RWPE2 (cell line): ENCODE data around the gene CABP5.

Experiments used
- ATAC-seq: fragments of 200-7000 bp; cut with Tn5 transposase; 3 replicates; pipeline ENCODE4 v1.9.1; 2021; ENCODE audit warnings: low read depth
- DNase-seq: peaks from one replicate; pipeline ENCODE4 v3.0.0-alpha.2; 2020; ENCODE audit warnings: low spot score
- H3K27ac ChIP-seq: fragments of 450-650 bp; 2 replicates; pipeline ENCODE4 v1.5.1; 2017; ENCODE audit warnings: mild to moderate bottlenecking; ENCODE audit not compliant: poor library complexity, severe bottlenecking
- H3K27me3 ChIP-seq: fragments of 250-450 bp; sonication (Bioruptor Pico); 2 replicates; pipeline ENCODE4 v1.5.1; 2021; ENCODE audit warnings: mild to moderate bottlenecking, moderate library complexity; ENCODE audit not compliant: insufficient read depth, poor library complexity, severe bottlenecking
- H3K36me3 ChIP-seq: fragments of 250-450 bp; sonication (Bioruptor Pico); 2 replicates; pipeline ENCODE4 v1.5.1; 2020; ENCODE audit warnings: low read depth, mild to moderate bottlenecking, moderate library complexity
- H3K4me1 ChIP-seq: fragments of 250-450 bp; sonication (Bioruptor Pico); 2 replicates; pipeline ENCODE4 v1.5.1; 2021; ENCODE audit warnings: mild to moderate bottlenecking, moderate library complexity; ENCODE audit not compliant: insufficient read depth, poor library complexity, severe bottlenecking
- H3K4me3 ChIP-seq: fragments of 250-450 bp; sonication (Bioruptor Pico); 2 replicates; pipeline ENCODE4 v1.5.1; 2021; ENCODE audit warnings: mild to moderate bottlenecking, moderate library complexity; ENCODE audit not compliant: severe bottlenecking
- H3K9me3 ChIP-seq: fragments of 250-450 bp; sonication (Bioruptor Pico); 2 replicates; pipeline ENCODE4 v1.5.1; 2021; ENCODE audit warnings: mild to moderate bottlenecking, moderate library complexity; ENCODE audit not compliant: severe bottlenecking
- CTCF ChIP-seq: fragments of 450-650 bp; IDR thresholded peaks from one replicate; pipeline ENCODE4 v1.5.1; 2017; ENCODE audit warnings: mild to moderate bottlenecking, moderate library complexity; ENCODE audit not compliant: poor library complexity, severe bottlenecking

Gene CABP5

DNA sequence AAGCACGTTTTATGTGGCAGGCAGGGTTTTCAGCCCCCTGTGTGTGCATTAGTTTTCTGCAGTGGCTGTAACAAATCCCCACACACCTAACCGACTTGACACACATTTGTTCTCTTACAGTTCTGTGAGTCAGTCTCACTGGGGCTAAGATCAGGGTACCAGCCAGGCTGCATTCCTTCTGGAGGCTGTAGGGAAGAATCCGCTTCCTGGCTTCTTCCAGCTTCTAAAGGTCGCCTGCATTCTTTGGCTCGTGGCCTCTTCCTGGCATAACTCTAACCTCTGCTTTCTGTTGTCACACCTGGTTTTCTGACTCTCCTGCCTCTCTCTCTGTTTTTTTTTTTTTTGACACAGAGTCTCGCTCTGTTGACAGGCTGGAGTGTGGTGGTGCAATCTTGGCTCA lies 43.0 kb downstream of the CABP5 start:
- no peak for DNase-seq
- H3K27me3 ChIP-seq: no peaks in the 10 kb centered on the region
- H3K4me1 ChIP-seq: no peaks in the 10 kb centered on the region
- H3K27ac ChIP-seq: no peak overlapping the region
- ATAC-seq: no peak
- no peaks in the 10 kb centered on the region for H3K9me3 ChIP-seq
- TF ChIP-seq CTCF: no peak
- no peaks in the 10 kb centered on the region for H3K36me3 ChIP-seq
- H3K4me3 ChIP-seq: no peak overlapping the region

DNA sequence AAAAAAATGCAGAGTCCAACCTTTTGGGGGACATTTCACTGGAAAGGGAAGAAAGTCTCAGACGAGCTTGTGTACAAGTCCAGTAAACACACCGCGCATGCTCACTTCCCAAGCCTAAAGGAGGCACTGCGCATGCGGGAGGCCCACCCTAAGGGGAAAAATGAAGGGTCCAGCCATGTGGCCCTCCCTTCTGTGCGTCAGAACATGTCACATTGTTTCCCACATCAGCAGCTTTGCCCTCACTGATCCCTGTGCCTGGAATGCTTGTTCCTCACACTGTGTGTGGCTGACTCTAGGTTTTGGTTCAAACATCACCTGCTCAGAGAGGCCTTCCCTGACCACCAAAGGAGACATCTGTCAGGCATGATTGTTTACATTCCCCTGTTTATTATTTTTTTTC lies 45.1 kb downstream of the CABP5 start:
- no peaks in the 10 kb centered on the region for H3K4me1 ChIP-seq
- no peak overlapping the region for H3K4me3 ChIP-seq
- no peak for ATAC-seq
- H3K27ac ChIP-seq: no peak overlapping the region
- no peaks in the 10 kb centered on the region for H3K27me3 ChIP-seq
- DNase-seq: no peak
- TF ChIP-seq CTCF: no peak
- H3K9me3 ChIP-seq: no peaks in the 10 kb centered on the region
- no peaks in the 10 kb centered on the region for H3K36me3 ChIP-seq

DNA sequence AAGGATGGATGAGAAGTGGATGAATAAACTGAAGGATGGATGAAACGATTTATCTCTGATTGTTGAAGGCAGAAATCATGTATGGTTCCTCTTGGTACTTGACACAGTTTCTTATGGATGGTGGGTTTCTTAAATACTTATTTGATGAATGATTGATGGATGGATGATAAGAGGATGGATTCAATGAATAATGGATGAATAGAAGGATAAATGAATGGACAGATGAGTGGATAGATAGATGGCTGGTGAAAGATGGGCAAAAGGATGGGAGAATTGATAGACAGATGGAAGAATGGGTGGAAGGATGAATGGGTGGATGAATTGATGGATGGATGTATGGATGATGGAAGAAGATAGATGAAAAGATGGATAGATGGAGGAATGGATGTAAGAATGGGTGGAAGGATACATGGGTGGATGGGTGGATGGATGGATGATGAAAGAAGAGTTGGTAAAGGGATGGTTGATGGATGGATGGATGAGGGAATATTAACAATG lies 47.6 kb downstream of the CABP5 start:
- DNase-seq: no peak
- no peak for TF ChIP-seq CTCF
- H3K27ac ChIP-seq: no peak overlapping the region
- ATAC-seq: no peak
- H3K4me3 ChIP-seq: no peak overlapping the region
- H3K4me1 ChIP-seq: no peaks in the 10 kb centered on the region
- no peaks in the 10 kb centered on the region for H3K9me3 ChIP-seq
- peaks cover 5% of the 10 kb centered on the region for H3K27me3 ChIP-seq
- H3K36me3 ChIP-seq: no peaks in the 10 kb centered on the region

DNA sequence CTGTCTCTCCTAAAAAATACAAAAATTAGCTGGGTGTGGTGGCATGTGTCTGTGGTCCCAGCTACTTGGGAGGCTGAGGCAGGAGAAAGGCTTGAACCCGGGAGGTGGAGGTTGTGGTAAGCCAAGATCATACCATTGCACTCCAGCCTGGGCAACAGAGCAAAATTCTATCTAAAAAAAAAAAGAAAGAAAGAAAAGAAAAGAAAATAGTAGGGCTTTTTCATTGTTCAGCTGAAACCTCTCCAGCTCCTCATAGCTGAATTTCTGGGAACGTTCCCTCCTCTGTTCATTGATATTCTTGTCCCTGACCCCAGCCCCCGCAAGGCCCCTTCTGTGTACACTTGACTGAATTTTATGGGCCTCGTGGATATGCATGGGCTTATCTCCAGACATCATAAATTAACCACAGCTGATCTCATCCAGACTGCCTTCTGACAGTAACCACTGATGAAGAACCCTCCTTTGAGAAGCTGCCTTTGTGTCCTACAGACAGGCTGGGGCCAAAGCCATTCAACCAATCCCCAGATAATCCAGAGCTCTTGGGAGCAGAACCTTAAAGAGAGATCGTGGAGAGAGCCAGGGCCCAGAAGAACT lies 49.6 kb downstream of the CABP5 start, which contains the start of gene ELSPBP1:
ELSPBP1 (plus strand) TSS at position 424 of the 594 bp plus-strand sequence. CDS start 14,036 bp downstream, outside the sequence.
- no peaks in the 10 kb centered on the region for H3K4me1 ChIP-seq
- no peaks in the 10 kb centered on the region for H3K36me3 ChIP-seq
- no peaks in the 10 kb centered on the region for H3K9me3 ChIP-seq
- no peak for TF ChIP-seq CTCF
- H3K4me3 ChIP-seq: no peak within 1 kb of the TSS
- DNase-seq (no peak), ATAC-seq (no peak)
- H3K27ac ChIP-seq: no peak within 1 kb of the TSS
- H3K27me3 ChIP-seq: peaks cover 11% of the 10 kb centered on the region

GRCh38 chr19:47992070-47992469 lies 51.8 kb downstream of the CABP5 start, which contains the start of gene BSPH1:
BSPH1 (minus strand) TSS chr19:47992170; CDS start chr19:47992081, 89 bp downstream.
- H3K27me3 ChIP-seq: peaks cover 17% of the 10 kb centered on the region
- H3K9me3 ChIP-seq: no peaks in the 10 kb centered on the region
- no peaks in the 10 kb centered on the region for H3K4me1 ChIP-seq
- H3K36me3 ChIP-seq: no peaks in the 10 kb centered on the region
- no peak within 1 kb of the TSS for H3K4me3 ChIP-seq
- TF ChIP-seq CTCF: no peak
- ATAC-seq (no peak), DNase-seq (no peak)
- no peak within 1 kb of the TSS for H3K27ac ChIP-seq
